ENCODE measurements around the gene PRR14. TPM values are rescaled to one million over a fixed set of nuclear protein-coding genes. Genes with fewer than 3 reads are reported as not detected.

PRR14 gene
- polyA plus RNA-seq, 1 of the 3 experiments (the other 2 are of a cell fraction), result 13.5 TPM

DNA sequence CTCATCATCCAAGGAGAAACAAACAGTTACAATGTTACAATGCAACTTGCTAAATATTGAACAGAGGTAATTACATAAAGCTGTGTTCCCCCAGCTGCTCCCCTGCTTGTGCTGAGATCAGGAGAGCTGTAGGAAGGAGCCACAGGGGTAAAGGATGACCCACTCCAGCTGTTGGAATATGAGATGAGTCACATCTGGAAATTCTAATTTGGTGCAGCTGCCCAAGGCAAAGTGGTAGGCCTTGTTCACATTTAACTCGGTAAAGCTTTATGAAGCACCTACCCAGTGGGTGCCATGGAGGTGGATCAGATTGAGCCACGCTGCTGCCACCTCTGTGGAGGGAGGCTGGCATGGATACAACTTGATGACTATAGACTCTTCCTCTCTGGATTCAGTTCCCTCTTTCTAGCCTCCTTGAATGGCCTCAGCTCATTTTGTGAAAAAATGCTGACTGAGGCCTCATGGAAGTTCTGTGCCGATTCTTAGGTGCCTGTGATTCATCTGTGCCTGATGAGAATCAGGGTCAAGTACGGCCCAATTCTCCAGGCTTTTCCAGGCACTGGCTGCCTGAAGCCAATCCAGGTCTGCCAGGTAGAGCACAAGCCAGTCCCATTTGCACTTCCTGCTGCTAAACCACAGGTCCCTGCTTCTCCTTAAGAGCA is 48.0 kb upstream of the PRR14 start:
- no peak overlapping the region for H3K4me3 ChIP-seq (ENCODE audit: low read depth in 2 of 2, low read length in 1 of 2)
- no peaks in the 10 kb centered on the region for H3K9me3 ChIP-seq
- H3F3A ChIP-seq (replicated peaks; ENCODE audit: insufficient read depth), result peaks cover 4% of the 10 kb centered on the region
- H3K9me2 ChIP-seq, result no peaks in the 10 kb centered on the region
- H3K4me2 ChIP-seq, result no peak overlapping the region
- DNase-seq, result no peak
- WGBS (ENCODE audit: low lambda C conversion rate), result 81% methylated on average over 2 of the region's 4 CpGs
- POLR2A ChIA-PET, result interaction anchor here (1.4 kb wide), 1 partner anchor 8 kb away, joined by 4 read pairs; the partner anchor contains the start of gene ZNF689
- H4K20me1 ChIP-seq (ENCODE audit: insufficient read depth), result no peaks in the 10 kb centered on the region
- H3K36me3 ChIP-seq (replicated peaks in 1 of 2; ENCODE audit: control insufficient read depth in 1 of 2, insufficient read depth in 2 of 2, low read length in 1 of 2), result peaks cover 22 to 25% of the 10 kb centered on the region in 2 experiments
- no peak overlapping the region for H3K27ac ChIP-seq (ENCODE audit: low read depth in 2 of 2, low read length in 1 of 2)
- H3K79me2 ChIP-seq (ENCODE audit: insufficient read depth), result peaks cover 5% of the 10 kb centered on the region; the same call in 1 of the 2 replicates
- CTCF ChIA-PET, result interaction anchor here (0.7 to 1.1 kb wide), 3 partner anchors 26 to 153 kb away, joined by 3 read pairs; no protein-coding TSS in a partner anchor
- H3K27me3 ChIP-seq (ENCODE audit: insufficient read depth), result no peaks in the 10 kb centered on the region
- H2AFZ ChIP-seq (ENCODE audit: low read depth), result no peak overlapping the region
- H3K9ac ChIP-seq, result no peak overlapping the region
- H3K4me1 ChIP-seq (ENCODE audit: control insufficient read depth in 1 of 2, insufficient read depth in 2 of 2, low read depth in 1 of 2, low read length in 1 of 2), result no peaks in the 10 kb centered on the region
- no peak for TF ChIP-seq RAD21 (IDR thresholded peaks at IDR 0.05; ENCODE audit: low read length)

DNA sequence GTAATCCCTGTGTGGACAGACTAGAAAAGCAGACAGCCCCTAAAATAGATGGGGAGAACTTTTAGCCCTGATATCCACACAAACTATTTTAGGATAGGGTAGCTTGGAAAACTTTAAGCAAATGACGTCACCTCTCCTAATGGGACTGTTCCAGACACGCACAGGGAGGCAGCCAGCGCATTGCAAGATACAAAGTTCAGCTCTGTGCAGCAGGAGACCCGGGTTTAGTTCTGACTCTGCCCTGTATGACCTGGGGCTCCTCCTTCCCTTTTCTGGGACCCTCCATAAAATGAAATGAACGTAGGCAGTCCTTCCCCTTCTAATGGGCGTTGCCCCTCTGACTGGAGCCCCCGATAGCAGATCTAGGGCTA is 46.8 kb upstream of the PRR14 start:
- Histone ChIP-seq H3K36me3 (replicated peaks in 1 of 2; ENCODE audit: control insufficient read depth in 1 of 2, insufficient read depth in 2 of 2, low read length in 1 of 2) (peaks cover 22 to 35% of the 10 kb centered on the region in 2 experiments), H3K27ac (ENCODE audit: low read depth in 2 of 2, low read length in 1 of 2) (no peak overlapping the region), H3K4me3 (ENCODE audit: low read depth in 2 of 2, low read length in 1 of 2) (no peak overlapping the region), H3K27me3 (ENCODE audit: insufficient read depth) (no peaks in the 10 kb centered on the region), H3K4me1 (ENCODE audit: control insufficient read depth in 1 of 2, insufficient read depth in 2 of 2, low read depth in 1 of 2, low read length in 1 of 2) (peaks cover under 1 to 5% of the 10 kb centered on the region in 2 experiments; a peak in 2 of 4 replicates), H3K9me3 (no peaks in the 10 kb centered on the region), H3F3A (replicated peaks; ENCODE audit: insufficient read depth) (peaks cover 4% of the 10 kb centered on the region), H3K4me2 (no peak overlapping the region), H3K9me2 (no peaks in the 10 kb centered on the region), H3K79me2 (ENCODE audit: insufficient read depth) (peaks cover 17% of the 10 kb centered on the region), H4K20me1 (ENCODE audit: insufficient read depth) (no peaks in the 10 kb centered on the region), H3K9ac (no peak overlapping the region), H2AFZ (ENCODE audit: low read depth) (no peak overlapping the region)
- DNase-seq, result no peak
- 89% methylated on average over 7 of the region's 7 CpGs for WGBS (ENCODE audit: low lambda C conversion rate)
- CTCF ChIA-PET, result interaction anchor here (1.0 kb wide), 1 partner anchor 32 kb away, joined by 3 read pairs; no protein-coding TSS in a partner anchor
- TF ChIP-seq, protein P1, sequence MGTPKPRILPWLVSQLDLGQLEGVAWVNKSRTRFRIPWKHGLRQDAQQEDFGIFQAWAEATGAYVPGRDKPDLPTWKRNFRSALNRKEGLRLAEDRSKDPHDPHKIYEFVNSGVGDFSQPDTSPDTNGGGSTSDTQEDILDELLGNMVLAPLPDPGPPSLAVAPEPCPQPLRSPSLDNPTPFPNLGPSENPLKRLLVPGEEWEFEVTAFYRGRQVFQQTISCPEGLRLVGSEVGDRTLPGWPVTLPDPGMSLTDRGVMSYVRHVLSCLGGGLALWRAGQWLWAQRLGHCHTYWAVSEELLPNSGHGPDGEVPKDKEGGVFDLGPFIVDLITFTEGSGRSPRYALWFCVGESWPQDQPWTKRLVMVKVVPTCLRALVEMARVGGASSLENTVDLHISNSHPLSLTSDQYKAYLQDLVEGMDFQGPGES (IDR thresholded peaks at IDR 0.05; ENCODE audit: low read depth, low read length), result no peak
- TF ChIP-seq FOXM1 (IDR thresholded peaks at IDR 0.05; ENCODE audit: low read depth) (no peak), MXI1 (IDR thresholded peaks at IDR 0.05; ENCODE audit: low read depth, low read length) (no peak), MEF2A (IDR thresholded peaks at IDR 0.05; ENCODE audit: borderline replicate concordance, low read depth) (no peak), TEAD4 (IDR thresholded peaks at IDR 0.05; ENCODE audit: borderline replicate concordance, insufficient read depth) (no peak)
- TF ChIP-seq, protein P2, sequence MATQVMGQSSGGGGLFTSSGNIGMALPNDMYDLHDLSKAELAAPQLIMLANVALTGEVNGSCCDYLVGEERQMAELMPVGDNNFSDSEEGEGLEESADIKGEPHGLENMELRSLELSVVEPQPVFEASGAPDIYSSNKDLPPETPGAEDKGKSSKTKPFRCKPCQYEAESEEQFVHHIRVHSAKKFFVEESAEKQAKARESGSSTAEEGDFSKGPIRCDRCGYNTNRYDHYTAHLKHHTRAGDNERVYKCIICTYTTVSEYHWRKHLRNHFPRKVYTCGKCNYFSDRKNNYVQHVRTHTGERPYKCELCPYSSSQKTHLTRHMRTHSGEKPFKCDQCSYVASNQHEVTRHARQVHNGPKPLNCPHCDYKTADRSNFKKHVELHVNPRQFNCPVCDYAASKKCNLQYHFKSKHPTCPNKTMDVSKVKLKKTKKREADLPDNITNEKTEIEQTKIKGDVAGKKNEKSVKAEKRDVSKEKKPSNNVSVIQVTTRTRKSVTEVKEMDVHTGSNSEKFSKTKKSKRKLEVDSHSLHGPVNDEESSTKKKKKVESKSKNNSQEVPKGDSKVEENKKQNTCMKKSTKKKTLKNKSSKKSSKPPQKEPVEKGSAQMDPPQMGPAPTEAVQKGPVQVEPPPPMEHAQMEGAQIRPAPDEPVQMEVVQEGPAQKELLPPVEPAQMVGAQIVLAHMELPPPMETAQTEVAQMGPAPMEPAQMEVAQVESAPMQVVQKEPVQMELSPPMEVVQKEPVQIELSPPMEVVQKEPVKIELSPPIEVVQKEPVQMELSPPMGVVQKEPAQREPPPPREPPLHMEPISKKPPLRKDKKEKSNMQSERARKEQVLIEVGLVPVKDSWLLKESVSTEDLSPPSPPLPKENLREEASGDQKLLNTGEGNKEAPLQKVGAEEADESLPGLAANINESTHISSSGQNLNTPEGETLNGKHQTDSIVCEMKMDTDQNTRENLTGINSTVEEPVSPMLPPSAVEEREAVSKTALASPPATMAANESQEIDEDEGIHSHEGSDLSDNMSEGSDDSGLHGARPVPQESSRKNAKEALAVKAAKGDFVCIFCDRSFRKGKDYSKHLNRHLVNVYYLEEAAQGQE (IDR thresholded peaks at IDR 0.05; ENCODE audit: low read depth, low read length), result no peak
- TF ChIP-seq, protein P3, sequence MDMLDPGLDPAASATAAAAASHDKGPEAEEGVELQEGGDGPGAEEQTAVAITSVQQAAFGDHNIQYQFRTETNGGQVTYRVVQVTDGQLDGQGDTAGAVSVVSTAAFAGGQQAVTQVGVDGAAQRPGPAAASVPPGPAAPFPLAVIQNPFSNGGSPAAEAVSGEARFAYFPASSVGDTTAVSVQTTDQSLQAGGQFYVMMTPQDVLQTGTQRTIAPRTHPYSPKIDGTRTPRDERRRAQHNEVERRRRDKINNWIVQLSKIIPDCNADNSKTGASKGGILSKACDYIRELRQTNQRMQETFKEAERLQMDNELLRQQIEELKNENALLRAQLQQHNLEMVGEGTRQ (IDR thresholded peaks at IDR 0.05; ENCODE audit: borderline replicate concordance, low read depth, low read length), result no peak
- POLR2A ChIA-PET, result no interaction called here

Data from SK-N-SH (cell line).